HL-60/S4 treated with phorbol 12-myristate 13-acetate at 8.2 ng/mL for 4 days and 3 days (cell line): Measurements from ENCODE around the gene RABL6.
"Not testable (repeated sequence)": the region's sequence is repeated elsewhere in the genome, so short reads cannot be mapped to it uniquely, and the experiment has no call there.

ENCODE experiments used
- in situ Hi-C: fragments of 300-500 bp; cut with MboI; formaldehyde crosslinking; loops from 2 replicates; pipeline ENCODE4 v1.15.0; 2022; ENCODE audit warnings: low sequenced_read_pairs

Gene RABL6

GRCh38 chr9:136875155-136875554, 67.4 kb downstream of the RABL6 start:
- in situ Hi-C loops, result no loop called here

- in situ Hi-C loops, result no loop called here
These were observed 68.7 kb downstream of the RABL6 start for GRCh38 chr9:136876476-136876875.

GRCh38 chr9:136880651-136881050, 72.9 kb downstream of the RABL6 start:
- in situ Hi-C loops, result no loop called here

- in situ Hi-C loops, result no loop called here
These were observed 74.0 kb downstream of the RABL6 start for GRCh38 chr9:136881691-136882108.

- in situ Hi-C loops, result no loop called here
These were observed 74.6 kb downstream of the RABL6 start for GRCh38 chr9:136882109-136882946.

- in situ Hi-C loops, result not testable (repeated sequence)
These were observed 75.2 kb downstream of the RABL6 start for GRCh38 chr9:136882947-136883283.

GRCh38 chr9:136883670-136884069, 75.9 kb downstream of the RABL6 start:
- in situ Hi-C loops, result not testable (repeated sequence)

GRCh38 chr9:136885950-136886578, 78.3 kb downstream of the RABL6 start, which contains the start of gene TRAF2:
Gene TRAF2 (plus strand): TSS chr9:136886516. CDS start chr9:136898741, 12,225 bp downstream.
- in situ Hi-C loops, result no loop called here

- in situ Hi-C loops, result no loop called here
These were observed 79.2 kb downstream of the RABL6 start for GRCh38 chr9:136886610-136887597.

GRCh38 chr9:136888454-136888853, 80.7 kb downstream of the RABL6 start:
- in situ Hi-C loops, result no loop called here

GRCh38 chr9:136889858-136890257, 82.1 kb downstream of the RABL6 start:
- in situ Hi-C loops, result no loop called here

- in situ Hi-C loops, result no loop called here
These were observed 82.9 kb downstream of the RABL6 start for GRCh38 chr9:136890661-136891060.
